ENCODE results near the gene ATXN7L3.

- TF ChIP-seq CTCF (IDR thresholded peaks at IDR 0.05; ENCODE audit: low read length) = no peak
- TF ChIP-seq EZH2 (IDR thresholded peaks at IDR 0.05; ENCODE audit: borderline replicate concordance, low read length) = no peak
Measured at GRCh38 chr17:44217738-44218343, 18.2 kb upstream of the ATXN7L3 start.
